ENCODE measurements around the gene ZNF490.

DNA sequence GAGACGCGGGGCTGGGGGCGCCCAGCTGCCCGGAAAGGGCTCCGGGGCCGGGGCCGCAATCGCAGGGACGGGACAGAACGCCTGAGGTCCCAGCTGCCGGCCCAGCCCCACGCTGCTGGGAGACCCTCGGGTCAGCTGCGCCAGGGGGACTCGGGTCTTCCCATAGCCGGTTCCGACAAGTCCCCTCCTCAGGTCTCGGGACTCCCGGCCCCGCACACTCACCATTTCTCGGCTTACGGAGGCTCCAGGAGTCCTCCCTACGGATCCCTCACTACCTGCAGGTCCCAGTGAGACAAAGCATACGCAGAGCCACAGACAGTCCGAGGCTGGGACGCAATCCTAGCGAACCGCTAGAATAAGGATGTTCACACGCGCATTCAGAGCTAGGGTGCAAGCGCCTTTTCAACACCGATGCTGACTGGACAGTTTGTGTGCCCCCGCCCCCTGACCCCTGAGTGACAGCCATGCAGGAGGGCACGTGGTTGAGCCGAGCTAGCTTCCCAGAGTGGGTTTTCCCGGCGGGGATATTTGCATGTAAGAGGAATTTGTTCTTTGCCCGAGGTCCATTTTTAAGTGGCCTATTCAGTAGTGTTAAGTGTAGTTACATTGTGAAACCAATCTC, 13.6 kb downstream of the ZNF490 start:
- TF ChIP-seq, protein P1, sequence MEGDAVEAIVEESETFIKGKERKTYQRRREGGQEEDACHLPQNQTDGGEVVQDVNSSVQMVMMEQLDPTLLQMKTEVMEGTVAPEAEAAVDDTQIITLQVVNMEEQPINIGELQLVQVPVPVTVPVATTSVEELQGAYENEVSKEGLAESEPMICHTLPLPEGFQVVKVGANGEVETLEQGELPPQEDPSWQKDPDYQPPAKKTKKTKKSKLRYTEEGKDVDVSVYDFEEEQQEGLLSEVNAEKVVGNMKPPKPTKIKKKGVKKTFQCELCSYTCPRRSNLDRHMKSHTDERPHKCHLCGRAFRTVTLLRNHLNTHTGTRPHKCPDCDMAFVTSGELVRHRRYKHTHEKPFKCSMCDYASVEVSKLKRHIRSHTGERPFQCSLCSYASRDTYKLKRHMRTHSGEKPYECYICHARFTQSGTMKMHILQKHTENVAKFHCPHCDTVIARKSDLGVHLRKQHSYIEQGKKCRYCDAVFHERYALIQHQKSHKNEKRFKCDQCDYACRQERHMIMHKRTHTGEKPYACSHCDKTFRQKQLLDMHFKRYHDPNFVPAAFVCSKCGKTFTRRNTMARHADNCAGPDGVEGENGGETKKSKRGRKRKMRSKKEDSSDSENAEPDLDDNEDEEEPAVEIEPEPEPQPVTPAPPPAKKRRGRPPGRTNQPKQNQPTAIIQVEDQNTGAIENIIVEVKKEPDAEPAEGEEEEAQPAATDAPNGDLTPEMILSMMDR (IDR thresholded peaks at IDR 0.05; ENCODE audit: low read length): no peak
- no peak for TF ChIP-seq EZH2 (IDR thresholded peaks at IDR 0.05; ENCODE audit: borderline replicate concordance, low read length)
